ENCODE data around the gene CLNK. TPM values are rescaled to one million over a fixed set of nuclear protein-coding genes. Genes with fewer than 3 reads are reported as not detected.

CLNK gene
- total RNA-seq, 2 donors from 2014 or later: not detected

GRCh38 chr4:10682397-10682796 lies 2.2 kb downstream of the CLNK start:
- Histone ChIP-seq H3K9me3 (ENCODE audit: control insufficient read depth, low read length) (no peaks in the 10 kb centered on the region), H3K27me3 (ENCODE audit: control insufficient read depth, insufficient read depth, low read length, poor library complexity, severe bottlenecking) (no peaks in the 10 kb centered on the region), H3K27ac (ENCODE audit: low read depth, low read length) (no peak overlapping the region), H3K4me3 (ENCODE audit: low read length) (no peak overlapping the region), H3K36me3 (ENCODE audit: control insufficient read depth, insufficient read depth, low read length) (no peaks in the 10 kb centered on the region), H3K9ac (ENCODE audit: extremely low read depth, low read length, poor library complexity, severe bottlenecking) (no peak overlapping the region), H3K4me1 (ENCODE audit: control insufficient read depth, insufficient read depth, low read length) (no peaks in the 10 kb centered on the region)
- Mint-ChIP-seq H3K27me3 (ENCODE audit: insufficient read depth) (no peaks in the 10 kb centered on the region), H3K36me3 (ENCODE audit: low read depth) (no peaks in the 10 kb centered on the region), H3K4me1 (peaks cover 4% of the 10 kb centered on the region), H3K9me3 (no peaks in the 10 kb centered on the region), H3K4me3 (no peak overlapping the region), H3K27ac (no peak overlapping the region)
- no peak for TF ChIP-seq CTCF (conservative IDR thresholded peaks at IDR 0.05)
- no peak for DNase-seq
- WGBS, 2 experiments (ENCODE audit: insufficient coverage in 1 of 2, insufficient read length in 1 of 2): 89 to 93% methylated on average over 2 to 3 of the region's 3 CpGs

- Mint-ChIP-seq H3K4me1 (no peaks in the 10 kb centered on the region), H3K27me3 (ENCODE audit: insufficient read depth) (no peaks in the 10 kb centered on the region), H3K27ac (no peak overlapping the region), H3K36me3 (ENCODE audit: low read depth) (no peaks in the 10 kb centered on the region), H3K4me3 (no peak overlapping the region), H3K9me3 (no peaks in the 10 kb centered on the region)
- no peaks in the 10 kb centered on the region for H3K4me1 ChIP-seq (ENCODE audit: control insufficient read depth, insufficient read depth, low read length)
- no peak for TF ChIP-seq CTCF (conservative IDR thresholded peaks at IDR 0.05)
- no peaks in the 10 kb centered on the region for H3K36me3 ChIP-seq (ENCODE audit: control insufficient read depth, insufficient read depth, low read length)
- H3K9ac ChIP-seq (ENCODE audit: extremely low read depth, low read length, poor library complexity, severe bottlenecking): no peak overlapping the region
- no peaks in the 10 kb centered on the region for H3K9me3 ChIP-seq (ENCODE audit: control insufficient read depth, low read length)
- WGBS, 2 experiments (ENCODE audit: insufficient coverage in 1 of 2, insufficient read length in 1 of 2): 90 to 95% methylated on average over 3 to 5 of the region's 5 CpGs
- H3K27ac ChIP-seq (ENCODE audit: low read depth, low read length): no peak overlapping the region
- H3K4me3 ChIP-seq (ENCODE audit: low read length): no peak overlapping the region
- H3K27me3 ChIP-seq (ENCODE audit: control insufficient read depth, insufficient read depth, low read length, poor library complexity, severe bottlenecking): no peaks in the 10 kb centered on the region
- no peak for DNase-seq
Observed at GRCh38 chr4:10677796-10678497, 6.6 kb downstream of the CLNK start.

GRCh38 chr4:10673817-10674369 lies 10.7 kb downstream of the CLNK start:
- H3K36me3 ChIP-seq (ENCODE audit: control insufficient read depth, insufficient read depth, low read length): no peaks in the 10 kb centered on the region
- Mint-ChIP-seq H3K4me3 (no peak overlapping the region), H3K4me1 (no peaks in the 10 kb centered on the region), H3K9me3 (no peaks in the 10 kb centered on the region), H3K27ac (no peak overlapping the region), H3K27me3 (ENCODE audit: insufficient read depth) (no peaks in the 10 kb centered on the region), H3K36me3 (ENCODE audit: low read depth) (no peaks in the 10 kb centered on the region)
- no peak for DNase-seq
- 80 to 86% methylated on average over 3 to 5 of the region's 5 CpGs for WGBS, 2 experiments (ENCODE audit: insufficient coverage in 1 of 2, insufficient read length in 1 of 2)
- no peaks in the 10 kb centered on the region for H3K27me3 ChIP-seq (ENCODE audit: control insufficient read depth, insufficient read depth, low read length, poor library complexity, severe bottlenecking)
- H3K4me3 ChIP-seq (ENCODE audit: low read length): no peak overlapping the region
- no peaks in the 10 kb centered on the region for H3K4me1 ChIP-seq (ENCODE audit: control insufficient read depth, insufficient read depth, low read length)
- no peaks in the 10 kb centered on the region for H3K9me3 ChIP-seq (ENCODE audit: control insufficient read depth, low read length)
- no peak overlapping the region for H3K9ac ChIP-seq (ENCODE audit: extremely low read depth, low read length, poor library complexity, severe bottlenecking)
- no peak overlapping the region for H3K27ac ChIP-seq (ENCODE audit: low read depth, low read length)
- TF ChIP-seq CTCF (conservative IDR thresholded peaks at IDR 0.05): no peak
